ENCODE results near the gene HDGFL3.

HDGFL3 gene

GRCh38 chr15:83112233-83112955 is 95.2 kb downstream of the HDGFL3 start:
- H3K27me3 ChIP-seq (ENCODE audit: low read depth, low read length) = peaks cover 4% of the 10 kb centered on the region
- H3K4me3 ChIP-seq (ENCODE audit: low read depth in 1 of 2, low read length in 2 of 2) = no peak overlapping the region
- no peak overlapping the region for H3K27ac ChIP-seq (ENCODE audit: low read length)
- H3K36me3 ChIP-seq (ENCODE audit: control insufficient read depth in 1 of 2, insufficient read depth in 2 of 2, low read length in 2 of 2) = peaks cover 4% of the 10 kb centered on the region in 2 donors
- H3K4me1 ChIP-seq (ENCODE audit: control insufficient read depth in 1 of 2, insufficient read depth in 2 of 2, low read length in 2 of 2) = peaks cover 0 to 9% of the 10 kb centered on the region in 2 donors
- H3K9me3 ChIP-seq (ENCODE audit: control insufficient read depth in 1 of 2, low read length in 2 of 2) = no peaks in the 10 kb centered on the region

GRCh38 chr15:83111149-83111548 is 96.5 kb downstream of the HDGFL3 start:
- peaks cover 4% of the 10 kb centered on the region for H3K27me3 ChIP-seq (ENCODE audit: low read depth, low read length)
- H3K27ac ChIP-seq (ENCODE audit: low read length) = no peak overlapping the region
- H3K36me3 ChIP-seq (ENCODE audit: control insufficient read depth in 1 of 2, insufficient read depth in 2 of 2, low read length in 2 of 2) = peaks cover 4% of the 10 kb centered on the region in 2 donors
- no peak overlapping the region for H3K4me3 ChIP-seq (ENCODE audit: low read depth in 1 of 2, low read length in 2 of 2)
- H3K4me1 ChIP-seq (ENCODE audit: control insufficient read depth in 1 of 2, insufficient read depth in 2 of 2, low read length in 2 of 2) = peaks cover 0 to 9% of the 10 kb centered on the region in 2 donors
- H3K9me3 ChIP-seq (ENCODE audit: control insufficient read depth in 1 of 2, low read length in 2 of 2) = no peaks in the 10 kb centered on the region

GRCh38 chr15:83110381-83110780 is 97.2 kb downstream of the HDGFL3 start:
- no peak overlapping the region for H3K27ac ChIP-seq (ENCODE audit: low read length)
- no peak overlapping the region for H3K4me3 ChIP-seq (ENCODE audit: low read depth in 1 of 2, low read length in 2 of 2)
- H3K27me3 ChIP-seq (ENCODE audit: low read depth, low read length) = peaks cover 4% of the 10 kb centered on the region
- no peaks in the 10 kb centered on the region for H3K9me3 ChIP-seq (ENCODE audit: control insufficient read depth in 1 of 2, low read length in 2 of 2)
- H3K36me3 ChIP-seq (ENCODE audit: control insufficient read depth in 1 of 2, insufficient read depth in 2 of 2, low read length in 2 of 2) = peaks cover 4% of the 10 kb centered on the region in 2 donors
- H3K4me1 ChIP-seq (ENCODE audit: control insufficient read depth in 1 of 2, insufficient read depth in 2 of 2, low read length in 2 of 2) = peaks cover 0 to 9% of the 10 kb centered on the region in 2 donors

GRCh38 chr15:83109532-83109931 is 98.1 kb downstream of the HDGFL3 start:
- peaks cover under 1 to 4% of the 10 kb centered on the region in 2 donors for H3K36me3 ChIP-seq (ENCODE audit: control insufficient read depth in 1 of 2, insufficient read depth in 2 of 2, low read length in 2 of 2)
- no peak overlapping the region for H3K4me3 ChIP-seq (ENCODE audit: low read depth in 1 of 2, low read length in 2 of 2)
- H3K4me1 ChIP-seq (ENCODE audit: control insufficient read depth in 1 of 2, insufficient read depth in 2 of 2, low read length in 2 of 2) = peaks cover 0 to 9% of the 10 kb centered on the region in 2 donors
- no peak overlapping the region for H3K27ac ChIP-seq (ENCODE audit: low read length)
- H3K27me3 ChIP-seq (ENCODE audit: low read depth, low read length) = peaks cover 4% of the 10 kb centered on the region
- H3K9me3 ChIP-seq (ENCODE audit: control insufficient read depth in 1 of 2, low read length in 2 of 2) = no peaks in the 10 kb centered on the region

GRCh38 chr15:83108266-83109219 is 99.1 kb downstream of the HDGFL3 start:
- peak overlapping the region; percentile 45 to 84 for H3K4me3 ChIP-seq (ENCODE audit: low read depth in 1 of 2, low read length in 2 of 2)
- H3K27ac ChIP-seq (ENCODE audit: low read length) = no peak overlapping the region
- no peaks in the 10 kb centered on the region for H3K36me3 ChIP-seq (ENCODE audit: control insufficient read depth in 1 of 2, insufficient read depth in 2 of 2, low read length in 2 of 2)
- peaks cover 4% of the 10 kb centered on the region for H3K27me3 ChIP-seq (ENCODE audit: low read depth, low read length)
- H3K4me1 ChIP-seq (ENCODE audit: control insufficient read depth in 1 of 2, insufficient read depth in 2 of 2, low read length in 2 of 2) = peaks cover 0 to 9% of the 10 kb centered on the region in 2 donors
- H3K9me3 ChIP-seq (ENCODE audit: control insufficient read depth in 1 of 2, low read length in 2 of 2) = no peaks in the 10 kb centered on the region

- Histone ChIP-seq H3K27ac (ENCODE audit: low read length) (no peak overlapping the region), H3K4me1 (ENCODE audit: control insufficient read depth in 1 of 2, insufficient read depth in 2 of 2, low read length in 2 of 2) (peaks cover 0 to 9% of the 10 kb centered on the region in 2 donors)
Observed at GRCh38 chr15:83107841-83108181, 99.8 kb downstream of the HDGFL3 start.

GRCh38 chr15:83106994-83107840 is 100.4 kb downstream of the HDGFL3 start, which contains the start of gene TM6SF1:
Gene TM6SF1 (plus strand): TSS chr15:83107645. CDS start chr15:83107681, 36 bp downstream.
- Histone ChIP-seq H3K4me1 (ENCODE audit: control insufficient read depth in 1 of 2, insufficient read depth in 2 of 2, low read length in 2 of 2) (peaks cover 0 to 12% of the 10 kb centered on the region in 2 donors), H3K9me3 (ENCODE audit: control insufficient read depth in 1 of 2, low read length in 2 of 2) (no peaks in the 10 kb centered on the region), H3K36me3 (ENCODE audit: control insufficient read depth in 1 of 2, insufficient read depth in 2 of 2, low read length in 2 of 2) (no peaks in the 10 kb centered on the region), H3K27ac (ENCODE audit: low read length) (no peak within 1 kb of the TSS), H3K4me3 (ENCODE audit: low read depth in 1 of 2, low read length in 2 of 2) (peak within 1 kb of the TSS; percentile 45 to 84), H3K27me3 (ENCODE audit: low read depth, low read length) (peaks cover 4% of the 10 kb centered on the region)

More at GRCh38 chr15:83107841-83108181, 99.8 kb downstream of the HDGFL3 start:
- peak overlapping the region; percentile 45 to 84 for H3K4me3 ChIP-seq (ENCODE audit: low read depth in 1 of 2, low read length in 2 of 2)
- H3K36me3 ChIP-seq (ENCODE audit: control insufficient read depth in 1 of 2, insufficient read depth in 2 of 2, low read length in 2 of 2) = no peaks in the 10 kb centered on the region
- H3K27me3 ChIP-seq (ENCODE audit: low read depth, low read length) = peaks cover 4% of the 10 kb centered on the region
- H3K9me3 ChIP-seq (ENCODE audit: control insufficient read depth in 1 of 2, low read length in 2 of 2) = no peaks in the 10 kb centered on the region

- no peaks in the 10 kb centered on the region for H3K9me3 ChIP-seq (ENCODE audit: control insufficient read depth in 1 of 2, low read length in 2 of 2)
- H3K27me3 ChIP-seq (ENCODE audit: low read depth, low read length) = peaks cover 4% of the 10 kb centered on the region
- H3K36me3 ChIP-seq (ENCODE audit: control insufficient read depth in 1 of 2, insufficient read depth in 2 of 2, low read length in 2 of 2) = no peaks in the 10 kb centered on the region
- H3K4me3 ChIP-seq (ENCODE audit: low read depth in 1 of 2, low read length in 2 of 2) = no peak overlapping the region
- no peak overlapping the region for H3K27ac ChIP-seq (ENCODE audit: low read length)
- H3K4me1 ChIP-seq (ENCODE audit: control insufficient read depth in 1 of 2, insufficient read depth in 2 of 2, low read length in 2 of 2) = peaks cover 0 to 12% of the 10 kb centered on the region in 2 donors
Observed at GRCh38 chr15:83105440-83105839, 102.2 kb downstream of the HDGFL3 start.

GRCh38 chr15:83104141-83104540 is 103.5 kb downstream of the HDGFL3 start:
- no peaks in the 10 kb centered on the region for H3K9me3 ChIP-seq (ENCODE audit: control insufficient read depth in 1 of 2, low read length in 2 of 2)
- H3K27me3 ChIP-seq (ENCODE audit: low read depth, low read length) = peaks cover 4% of the 10 kb centered on the region
- no peaks in the 10 kb centered on the region for H3K36me3 ChIP-seq (ENCODE audit: control insufficient read depth in 1 of 2, insufficient read depth in 2 of 2, low read length in 2 of 2)
- H3K4me1 ChIP-seq (ENCODE audit: control insufficient read depth in 1 of 2, insufficient read depth in 2 of 2, low read length in 2 of 2) = peaks cover 0 to 17% of the 10 kb centered on the region in 2 donors
- no peak overlapping the region for H3K4me3 ChIP-seq (ENCODE audit: low read depth in 1 of 2, low read length in 2 of 2)
- no peak overlapping the region for H3K27ac ChIP-seq (ENCODE audit: low read length)

- peaks cover 0 to 6% of the 10 kb centered on the region in 2 donors for H3K9me3 ChIP-seq (ENCODE audit: control insufficient read depth in 1 of 2, low read length in 2 of 2)
- H3K4me3 ChIP-seq (ENCODE audit: low read depth in 1 of 2, low read length in 2 of 2) = no peak overlapping the region
- no peaks in the 10 kb centered on the region for H3K36me3 ChIP-seq (ENCODE audit: control insufficient read depth in 1 of 2, insufficient read depth in 2 of 2, low read length in 2 of 2)
- no peak overlapping the region for H3K27ac ChIP-seq (ENCODE audit: low read length)
- no peaks in the 10 kb centered on the region for H3K27me3 ChIP-seq (ENCODE audit: low read depth, low read length)
- peaks cover 0 to 8% of the 10 kb centered on the region in 2 donors for H3K4me1 ChIP-seq (ENCODE audit: control insufficient read depth in 1 of 2, insufficient read depth in 2 of 2, low read length in 2 of 2)
Observed at GRCh38 chr15:83102346-83102745, 105.3 kb downstream of the HDGFL3 start.
